Esophagus muscularis mucosa (tissue), 4 donors: Measurements from ENCODE around the gene ATXN3. TPM values are rescaled to one million over a fixed set of nuclear protein-coding genes. Genes with fewer than 3 reads are reported as not detected.

ENCODE experiments used
- DNase-seq: peaks from one replicate; pipeline ENCODE4 v3.0.0-alpha.2; 2017; ENCODE audit errors: extremely low spot score
- H3K27ac ChIP-seq, 4 donors: fragments of 200-600 bp; sonication (generic); replicated peaks in 1 of 4; 1 replicate in 3 of 4; 2 replicates in 1 of 4; pipeline ENCODE4 v1.5.1; 2016 to 2019; ENCODE audit warnings: mild to moderate bottlenecking in 1 of 4
- H3K27me3 ChIP-seq, 4 donors: fragments of 200-600 bp; sonication (generic); one replicate each; pipeline versions ENCODE4 v1.5.1 to v1.6.0; 2016 to 2019
- H3K36me3 ChIP-seq, 4 donors: fragments of 200-600 bp; sonication (generic); one replicate each; pipeline ENCODE4 v1.5.1; 2016 to 2019
- H3K4me1 ChIP-seq, 4 donors: fragments of 200-600 bp; sonication (generic); one replicate each; pipeline ENCODE4 v1.5.1; 2016 to 2019
- H3K4me3 ChIP-seq, 4 donors: fragments of 200-600 bp; sonication (generic); 1 replicate in 2 of 4; 2 replicates in 2 of 4; pipeline ENCODE4 v1.5.1; 2016 to 2019; ENCODE audit warnings: mild to moderate bottlenecking in 4 of 4, moderate library complexity in 1 of 4
- H3K9me3 ChIP-seq, 4 donors: fragments of 200-600 bp; sonication (generic); 1 replicate in 3 of 4; 2 replicates in 1 of 4; pipeline ENCODE4 v1.5.1; 2016 to 2019
- CTCF ChIP-seq, 3 experiments: fragments of 200-600 bp in 2 of 3; fragments of 450-650 bp in 1 of 3; sonication (generic) in 2 of 3; IDR thresholded peaks; one replicate each; pipeline ENCODE4 v1.5.1; 2017 to 2019; ENCODE audit warnings: antibody characterized with exemption in 3 of 3, mild to moderate bottlenecking in 2 of 3, moderate library complexity in 1 of 3
- EP300 ChIP-seq: sonication (generic); formaldehyde crosslinking; IDR thresholded peaks from one replicate; pipeline ENCODE4 v1.6.1; 2017; ENCODE audit warnings: antibody characterized with exemption
- POLR2A ChIP-seq: fragments of 450-650 bp; IDR thresholded peaks from one replicate; pipeline ENCODE4 v1.6.1; 2017; ENCODE audit warnings: antibody characterized with exemption, moderate library complexity, mild to moderate bottlenecking, low read depth
- POLR2AphosphoS5 ChIP-seq, 2 donors: sonication (generic); formaldehyde crosslinking; IDR thresholded peaks; one replicate each; pipeline ENCODE4 v1.6.1; 2017; ENCODE audit warnings: antibody characterized with exemption in 2 of 2
- WGBS: methylation state at CpG from one replicate; pipeline ENCODE4 v1.1.5; 2018; 5-methylcytosine and 5-hydroxymethylcytosine counted together
- intact Hi-C: fragments of 100-400 bp; cut with DNase I; formaldehyde crosslinking; loops from one replicate; pipeline ENCODE4 v1.15.1; 2023
- total RNA-seq, 4 donors: library from RNA; depleted of rRNA; stranded (reverse); fragments of >200 nt; gene quantifications; one replicate each; pipeline versions ENCODE4 v1.1.0 to v1.2.1, GENCODE V29; 2016

Gene ATXN3
- total RNA-seq, 4 donors from 2014 or later: 24.1 to 48.9 (median 24.9) TPM

GRCh38 chr14:92143309-92143708 is 36.9 kb upstream of the ATXN3 start:
- Histone ChIP-seq H3K4me1 (no peaks in the 10 kb centered on the region), H3K4me3 (no peak overlapping the region), H3K27me3 (no peaks in the 10 kb centered on the region), H3K9me3 (no peaks in the 10 kb centered on the region), H3K27ac (no peak overlapping the region), H3K36me3 (peaks cover 61 to 100% (median 86%) of the 10 kb centered on the region in 4 donors)
- no peak for DNase-seq
- intact Hi-C loops: loop anchor here (10.0 kb wide), 1 partner anchor 311 kb away; no protein-coding TSS in a partner anchor
- TF ChIP-seq EP300 (no peak), POLR2AphosphoS5 (IDR thresholded peaks at IDR 0.05) (no peak), POLR2A (no peak), CTCF (IDR thresholded peaks at IDR 0.05) (no peak)
- 76% methylated on average over 4 of the region's 4 CpGs for WGBS

- intact Hi-C loops: no loop called here
- H3K27me3 ChIP-seq: no peaks in the 10 kb centered on the region
- no peak for TF ChIP-seq EP300
- peak; percentile 27 to 41 (median 31) for TF ChIP-seq CTCF (IDR thresholded peaks at IDR 0.05)
- no peak overlapping the region for H3K4me3 ChIP-seq
- H3K36me3 ChIP-seq: peaks cover 45 to 99% (median 77%) of the 10 kb centered on the region in 4 donors
- H3K4me1 ChIP-seq: no peaks in the 10 kb centered on the region
- WGBS: 27% methylated on average over 1 of the region's 1 CpG
- H3K27ac ChIP-seq: no peak overlapping the region
- no peak for DNase-seq
- H3K9me3 ChIP-seq: no peaks in the 10 kb centered on the region
These were observed 28.9 kb upstream of the ATXN3 start for GRCh38 chr14:92135269-92135668.

- Histone ChIP-seq H3K9me3 (no peaks in the 10 kb centered on the region), H3K4me3 (no peak overlapping the region), H3K27me3 (no peaks in the 10 kb centered on the region), H3K36me3 (peaks cover 37 to 99% (median 76%) of the 10 kb centered on the region in 4 donors), H3K27ac (no peak overlapping the region), H3K4me1 (no peaks in the 10 kb centered on the region)
- intact Hi-C loops: no loop called here
- no peak for DNase-seq
- TF ChIP-seq EP300 (no peak), POLR2A (no peak), POLR2AphosphoS5 (IDR thresholded peaks at IDR 0.05) (no peak), CTCF (IDR thresholded peaks at IDR 0.05) (no peak)
- WGBS: 69% methylated on average over 1 of the region's 1 CpG
These were observed 28.1 kb upstream of the ATXN3 start for GRCh38 chr14:92134456-92134855.

- Histone ChIP-seq H3K36me3 (peaks cover 0 to 40% (median 11%) of the 10 kb centered on the region in 4 donors), H3K4me1 (peaks cover 30 to 65% (median 59%) of the 10 kb centered on the region in 4 donors), H3K9me3 (no peaks in the 10 kb centered on the region), H3K4me3 (peak overlapping the region; percentile 72 to 99 (median 89)), H3K27ac (peak overlapping the region; percentile 94 to 99 (median 96)), H3K27me3 (no peaks in the 10 kb centered on the region)
- 38% methylated on average over 9 of the region's 9 CpGs for WGBS
- DNase-seq: no peak
- intact Hi-C loops: no loop called here
- TF ChIP-seq EP300 (no peak), POLR2AphosphoS5 (IDR thresholded peaks at IDR 0.05) (no peak), CTCF (IDR thresholded peaks at IDR 0.05) (no peak), POLR2A (no peak)
These were observed 16.4 kb upstream of the ATXN3 start for GRCh38 chr14:92122761-92123160.

GRCh38 chr14:92122351-92122677 is 15.9 kb upstream of the ATXN3 start:
- DNase-seq: no peak
- Histone ChIP-seq H3K27ac (peak overlapping the region; percentile 94 to 99 (median 96)), H3K36me3 (peaks cover 0 to 40% (median 13%) of the 10 kb centered on the region in 4 donors), H3K9me3 (no peaks in the 10 kb centered on the region), H3K27me3 (no peaks in the 10 kb centered on the region), H3K4me1 (peaks cover 30 to 69% (median 59%) of the 10 kb centered on the region in 4 donors), H3K4me3 (peak overlapping the region; percentile 72 to 99 (median 89))
- TF ChIP-seq POLR2AphosphoS5 (IDR thresholded peaks at IDR 0.05) (no peak), CTCF (IDR thresholded peaks at IDR 0.05) (no peak)
- intact Hi-C loops: no loop called here
- 0% methylated on average over 22 of the region's 22 CpGs for WGBS
